Natural killer cell (primary cell): ENCODE data around the gene SORL1. TPM values are rescaled to one million over a fixed set of nuclear protein-coding genes. Genes with fewer than 3 reads are reported as not detected.

ENCODE experiments used
- ATAC-seq, 3 donors: fragments of 150-1000 bp in 2 of 3; fragments of 200-7000 bp in 1 of 3; cut with Tn5 transposase; 1 replicate in 1 of 3; 2 replicates in 2 of 3; pipeline ENCODE4 v1.10.0; 2021; ENCODE audit warnings: mild to moderate bottlenecking in 2 of 3, moderate library complexity in 2 of 3
- DNase-seq, 2 donors: peaks; one replicate each; pipeline versions ENCODE4 v3.0.0 to v3.0.0-alpha.2; 2013 to 2021; ENCODE audit warnings: mixed read lengths in 1 of 2
- H3K27ac ChIP-seq: one replicate; pipeline ENCODE4 v1.5.1; 2013; ENCODE audit warnings: mild to moderate bottlenecking, low read length
- H3K27me3 ChIP-seq: one replicate; pipeline ENCODE4 v1.6.1; 2013; ENCODE audit warnings: low read length; ENCODE audit not compliant: control insufficient read depth, insufficient read depth
- H3K36me3 ChIP-seq: one replicate; pipeline ENCODE4 v1.6.1; 2013; ENCODE audit warnings: low read length; ENCODE audit not compliant: control insufficient read depth, insufficient read depth
- H3K4me1 ChIP-seq: one replicate; pipeline ENCODE4 v1.6.1; 2013; ENCODE audit warnings: low read length; ENCODE audit not compliant: control insufficient read depth, insufficient read depth
- H3K4me3 ChIP-seq: one replicate; pipeline ENCODE4 v1.5.1; 2013; ENCODE audit warnings: low read length
- H3K9me3 ChIP-seq: one replicate; pipeline ENCODE4 v1.6.1; 2013; ENCODE audit warnings: low read length; ENCODE audit not compliant: control insufficient read depth, insufficient read depth
- H3K27ac Mint-ChIP-seq, 2 donors: one replicate each; pipeline ENCODE4 v1.8.0; 2022; ENCODE audit warnings: mild to moderate bottlenecking in 2 of 2, mixed read lengths in 2 of 2, moderate library complexity in 1 of 2
- H3K27me3 Mint-ChIP-seq, 2 donors: one replicate each; pipeline ENCODE4 v1.8.0; 2022; ENCODE audit warnings: low read depth in 2 of 2, mixed read lengths in 2 of 2
- H3K36me3 Mint-ChIP-seq: one replicate; pipeline ENCODE4 v1.8.0; 2022; ENCODE audit warnings: mixed read lengths
- H3K4me1 Mint-ChIP-seq, 2 donors: one replicate each; pipeline ENCODE4 v1.8.0; 2022; ENCODE audit warnings: mixed read lengths in 2 of 2
- H3K4me3 Mint-ChIP-seq: one replicate; pipeline ENCODE4 v1.8.0; 2022; ENCODE audit warnings: mild to moderate bottlenecking, moderate library complexity, mixed read lengths
- H3K9me3 Mint-ChIP-seq, 2 donors: one replicate each; pipeline ENCODE4 v1.8.0; 2022; ENCODE audit warnings: mixed read lengths in 2 of 2
- WGBS: methylation state at CpG from one replicate; pipeline ENCODE4 v1.1.7; 2013; ENCODE audit warnings: missing lambda C conversion rate; ENCODE audit not compliant: insufficient coverage; 5-methylcytosine and 5-hydroxymethylcytosine counted together
- intact Hi-C: fragments of 100-400 bp; cut with micrococcal nuclease; formaldehyde crosslinking; loops from one replicate; pipeline ENCODE4 v1.14.2; 2022
- total RNA-seq, 4 donors: library from RNA; stranded (reverse); fragments of 120-200 nt in 1 of 4; gene quantifications; one replicate each; pipeline versions ENCODE4 v1.2.3 to v1.2.4, GENCODE V29; 2013 to 2022
- TF ChIP-seq, protein P1 (sequence below): fragments of 200-600 bp; IDR thresholded peaks from one replicate; pipeline ENCODE4 v1.8.0; 2022; ENCODE audit warnings: antibody characterized with exemption

The SORL1 gene
- total RNA-seq, 3 donors from 2014 or later (not counting 1 experiment from before 2014, with no cell fraction given), result 386 to 519 (median 456) TPM

DNA sequence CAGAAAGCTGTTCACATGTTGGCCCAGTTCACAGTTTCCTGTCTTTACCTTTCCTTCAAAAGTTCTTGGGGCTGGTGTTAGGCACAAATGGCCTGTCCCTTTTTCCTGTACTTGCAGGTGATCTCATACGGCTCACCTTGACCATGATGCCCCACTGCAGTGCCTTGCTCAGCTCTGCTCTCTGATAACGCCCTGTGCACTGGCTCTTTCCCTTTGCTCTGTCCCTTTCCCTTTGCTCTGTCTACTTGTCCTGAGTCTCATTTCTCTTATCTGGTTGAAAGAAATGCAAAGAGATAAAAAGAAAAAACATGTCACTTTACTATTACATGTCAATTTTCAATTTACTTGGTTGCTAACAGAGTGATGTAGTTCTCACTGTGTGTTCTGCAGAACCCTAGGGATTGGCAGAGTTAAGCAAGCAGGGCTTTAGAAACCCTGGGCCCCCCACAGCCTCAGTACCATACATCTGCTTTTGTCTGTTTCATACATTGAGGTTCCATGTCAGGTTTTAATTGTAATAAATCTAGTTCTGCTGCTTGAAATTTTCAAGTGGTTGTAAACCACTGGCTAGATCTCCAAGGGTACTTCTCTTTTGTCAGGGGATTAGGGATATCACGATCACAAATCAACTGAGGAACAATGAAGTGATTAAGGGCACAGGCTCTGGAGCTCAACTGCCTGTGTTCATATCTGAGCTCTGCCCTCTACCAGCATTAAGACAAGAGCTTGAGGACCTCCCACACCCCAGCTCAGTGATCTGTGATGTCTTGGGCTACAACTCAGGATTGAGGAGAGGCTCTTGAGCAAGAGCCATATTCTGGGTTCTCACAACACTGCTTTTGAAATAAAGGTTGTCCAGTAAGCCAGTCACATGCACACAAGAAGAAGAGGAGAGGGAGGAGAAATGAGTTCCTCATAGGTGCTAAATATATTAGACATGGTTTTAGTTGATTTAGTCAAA lies 16.3 kb upstream of the SORL1 start:
- H3K27me3 Mint-ChIP-seq, result no peaks in the 10 kb centered on the region
- DNase-seq (no peak), ATAC-seq (no peak)
- Histone ChIP-seq H3K36me3 (no peaks in the 10 kb centered on the region), H3K4me1 (peaks cover under 1% of the 10 kb centered on the region), H3K27ac (no peak overlapping the region), H3K27me3 (no peaks in the 10 kb centered on the region), H3K9me3 (no peaks in the 10 kb centered on the region), H3K4me3 (no peak overlapping the region)
- WGBS, result 92% methylated on average over 3 of the region's 3 CpGs
- H3K4me1 Mint-ChIP-seq, result peaks cover 18 to 26% of the 10 kb centered on the region in 2 donors
- intact Hi-C loops, result no loop called here
- H3K9me3 Mint-ChIP-seq, result no peaks in the 10 kb centered on the region
- H3K36me3 Mint-ChIP-seq, result no peaks in the 10 kb centered on the region
- no peak overlapping the region for H3K4me3 Mint-ChIP-seq
- TF ChIP-seq, protein P1, sequence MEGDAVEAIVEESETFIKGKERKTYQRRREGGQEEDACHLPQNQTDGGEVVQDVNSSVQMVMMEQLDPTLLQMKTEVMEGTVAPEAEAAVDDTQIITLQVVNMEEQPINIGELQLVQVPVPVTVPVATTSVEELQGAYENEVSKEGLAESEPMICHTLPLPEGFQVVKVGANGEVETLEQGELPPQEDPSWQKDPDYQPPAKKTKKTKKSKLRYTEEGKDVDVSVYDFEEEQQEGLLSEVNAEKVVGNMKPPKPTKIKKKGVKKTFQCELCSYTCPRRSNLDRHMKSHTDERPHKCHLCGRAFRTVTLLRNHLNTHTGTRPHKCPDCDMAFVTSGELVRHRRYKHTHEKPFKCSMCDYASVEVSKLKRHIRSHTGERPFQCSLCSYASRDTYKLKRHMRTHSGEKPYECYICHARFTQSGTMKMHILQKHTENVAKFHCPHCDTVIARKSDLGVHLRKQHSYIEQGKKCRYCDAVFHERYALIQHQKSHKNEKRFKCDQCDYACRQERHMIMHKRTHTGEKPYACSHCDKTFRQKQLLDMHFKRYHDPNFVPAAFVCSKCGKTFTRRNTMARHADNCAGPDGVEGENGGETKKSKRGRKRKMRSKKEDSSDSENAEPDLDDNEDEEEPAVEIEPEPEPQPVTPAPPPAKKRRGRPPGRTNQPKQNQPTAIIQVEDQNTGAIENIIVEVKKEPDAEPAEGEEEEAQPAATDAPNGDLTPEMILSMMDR, result no peak
- H3K27ac Mint-ChIP-seq, result no peak overlapping the region

DNA sequence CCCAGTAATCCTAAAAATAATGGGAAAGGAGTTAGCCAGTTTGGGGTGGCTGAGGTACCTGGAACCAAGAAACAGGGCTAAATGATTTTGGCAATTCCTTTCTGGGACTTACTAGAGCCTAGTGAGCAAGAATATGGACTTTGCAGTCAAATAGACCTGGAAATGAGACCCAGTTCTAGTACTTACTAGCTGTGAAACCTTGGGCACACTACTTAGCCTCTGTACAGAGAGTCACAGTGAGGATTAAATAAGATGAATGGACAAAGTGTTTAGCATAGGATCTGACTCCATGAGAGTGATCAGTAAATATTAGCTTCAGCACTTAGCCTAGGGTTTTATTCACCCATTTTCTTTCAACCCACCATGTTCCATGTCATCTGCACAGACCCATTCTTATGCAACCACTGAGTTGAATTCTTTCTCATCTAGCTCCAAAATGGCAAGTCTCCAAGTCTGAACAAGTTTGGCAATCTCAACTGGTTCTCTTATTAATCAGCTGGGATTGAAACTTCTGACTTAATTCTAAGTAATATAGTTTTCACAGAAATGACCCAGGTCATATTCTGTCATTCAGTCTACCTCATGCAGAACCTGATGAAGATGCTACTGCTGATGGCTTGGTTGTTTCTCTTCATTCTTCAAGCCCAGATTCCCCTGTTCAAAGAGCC lies 15.0 kb upstream of the SORL1 start:
- H3K4me1 ChIP-seq, result no peaks in the 10 kb centered on the region
- Mint-ChIP-seq H3K4me1 (peaks cover 18 to 26% of the 10 kb centered on the region in 2 donors), H3K27ac (no peak overlapping the region), H3K4me3 (no peak overlapping the region), H3K36me3 (no peaks in the 10 kb centered on the region), H3K9me3 (no peaks in the 10 kb centered on the region), H3K27me3 (no peaks in the 10 kb centered on the region)
- intact Hi-C loops, result no loop called here
- no peak for ATAC-seq
- H3K4me3 ChIP-seq, result no peak overlapping the region
- TF ChIP-seq, protein P1, result no peak
- H3K27ac ChIP-seq, result no peak overlapping the region
- DNase-seq, result no peak
- H3K27me3 ChIP-seq, result no peaks in the 10 kb centered on the region
- no peaks in the 10 kb centered on the region for H3K9me3 ChIP-seq
- H3K36me3 ChIP-seq, result no peaks in the 10 kb centered on the region

DNA sequence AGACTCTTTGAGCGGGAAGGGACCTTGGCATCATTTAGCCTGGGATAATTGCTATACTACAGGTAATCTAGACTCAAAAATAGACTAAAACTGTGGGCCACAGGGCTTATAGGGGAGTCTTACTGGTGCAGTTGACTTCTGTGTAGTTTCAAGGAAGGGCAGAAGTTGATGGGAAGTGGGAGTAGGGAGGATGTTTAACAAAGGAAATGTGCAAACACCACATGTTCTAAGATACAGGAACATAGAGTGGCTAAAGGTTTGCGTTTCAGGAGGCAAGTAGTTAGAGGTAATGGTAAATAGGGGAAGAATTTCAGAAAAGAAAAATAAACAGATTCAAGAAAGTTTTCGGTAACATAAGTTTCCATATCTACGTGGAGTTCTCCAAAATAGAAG lies 14.4 kb upstream of the SORL1 start:
- intact Hi-C loops, result no loop called here
- no peak overlapping the region for H3K27ac ChIP-seq
- H3K4me1 ChIP-seq, result no peaks in the 10 kb centered on the region
- Mint-ChIP-seq H3K27me3 (no peaks in the 10 kb centered on the region), H3K36me3 (no peaks in the 10 kb centered on the region), H3K27ac (no peak overlapping the region), H3K4me3 (no peak overlapping the region), H3K9me3 (no peaks in the 10 kb centered on the region), H3K4me1 (peaks cover 18 to 26% of the 10 kb centered on the region in 2 donors)
- DNase-seq (no peak), ATAC-seq (no peak)
- TF ChIP-seq, protein P1, result no peak
- H3K36me3 ChIP-seq, result no peaks in the 10 kb centered on the region
- no peak overlapping the region for H3K4me3 ChIP-seq
- H3K27me3 ChIP-seq, result no peaks in the 10 kb centered on the region
- no peaks in the 10 kb centered on the region for H3K9me3 ChIP-seq
- 88% methylated on average over 4 of the region's 4 CpGs for WGBS
